HG03469 (cell line): ENCODE measurements around the gene GREB1L.
"Not testable (repeated sequence)": the region's sequence is repeated elsewhere in the genome, so short reads cannot be mapped to it uniquely, and the experiment has no call there.

Experiments
- ATAC-seq: cut with Tn5 transposase; IDR thresholded peaks from one replicate; pipeline ENCODE4 v1.9.1; 2021; ENCODE audit warnings: mild to moderate bottlenecking, moderate library complexity, moderate number of reproducible peaks; ENCODE audit not compliant: unreplicated experiment

Gene GREB1L

DNA sequence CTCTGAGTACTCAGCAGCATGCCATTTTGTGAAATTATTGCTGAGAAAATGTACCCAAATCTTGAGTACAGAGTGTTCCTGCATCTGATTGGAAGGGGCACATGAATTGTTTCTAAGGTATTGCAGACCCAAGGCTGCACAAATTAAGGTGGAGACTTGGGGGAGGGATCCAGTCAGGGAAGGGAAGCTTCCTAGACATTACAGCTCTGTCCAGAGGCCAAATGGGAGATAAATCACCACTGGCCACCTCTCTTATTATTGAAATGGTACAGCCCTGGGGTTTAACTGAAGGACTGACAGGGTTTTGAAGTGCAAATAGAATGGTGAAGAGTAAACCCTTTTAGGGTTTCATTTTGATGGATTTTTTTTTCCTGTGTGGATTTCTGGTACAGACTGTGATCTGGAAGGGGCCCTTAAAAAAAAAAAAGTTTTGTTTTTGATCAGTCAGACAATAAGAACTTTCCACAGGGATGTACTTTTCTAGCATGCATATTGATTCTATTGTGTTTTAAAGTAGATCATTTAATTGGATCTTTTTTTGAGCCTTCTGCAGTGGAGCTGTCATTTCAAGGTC is 119.4 kb downstream of the GREB1L start:
- ATAC-seq = no peak

DNA sequence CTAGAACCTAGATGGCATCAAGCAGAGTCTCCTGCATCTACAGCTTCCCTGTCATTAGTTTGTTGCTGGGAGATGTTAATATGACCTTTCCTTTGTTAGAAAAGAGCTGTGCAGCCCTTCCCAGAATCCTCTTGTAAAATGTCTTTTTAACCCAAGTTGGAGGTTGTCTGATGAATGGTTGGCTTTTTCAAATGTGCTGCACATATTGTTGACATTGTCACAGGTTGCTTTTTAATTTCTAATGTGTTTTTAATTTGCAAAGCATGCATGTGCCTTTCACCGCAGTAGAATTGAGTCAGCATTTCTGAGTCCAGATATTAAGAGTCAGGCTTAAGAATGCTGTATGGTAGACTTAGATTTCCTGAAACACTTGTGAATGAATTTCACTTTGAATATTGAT is 120.8 kb downstream of the GREB1L start:
- ATAC-seq = no peak

DNA sequence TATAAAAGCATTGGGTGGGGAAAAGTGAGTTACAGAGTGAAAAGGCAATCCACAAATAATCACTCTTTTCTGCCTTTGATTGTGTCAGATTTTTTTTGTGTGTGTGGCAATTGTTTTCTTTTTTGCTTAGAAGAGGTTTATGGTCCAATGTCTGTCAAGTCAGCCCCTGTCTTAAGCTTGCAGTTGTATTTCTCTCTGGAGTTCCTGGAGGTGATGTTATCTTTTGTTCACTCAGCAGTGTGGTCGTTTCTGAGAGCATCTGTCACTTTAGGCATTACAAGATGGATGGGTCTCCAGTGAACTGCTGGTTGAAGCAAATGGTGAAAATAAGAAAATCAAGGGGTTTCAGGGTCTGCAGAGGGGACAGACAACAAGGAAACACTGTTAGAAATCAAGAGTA is 121.3 kb downstream of the GREB1L start:
- ATAC-seq = no peak

- no peak for ATAC-seq
Observed at GRCh38 chr18:21364471-21364870, 122.4 kb downstream of the GREB1L start.

- ATAC-seq = no peak
Observed at GRCh38 chr18:21366896-21367295, 124.9 kb downstream of the GREB1L start.

DNA sequence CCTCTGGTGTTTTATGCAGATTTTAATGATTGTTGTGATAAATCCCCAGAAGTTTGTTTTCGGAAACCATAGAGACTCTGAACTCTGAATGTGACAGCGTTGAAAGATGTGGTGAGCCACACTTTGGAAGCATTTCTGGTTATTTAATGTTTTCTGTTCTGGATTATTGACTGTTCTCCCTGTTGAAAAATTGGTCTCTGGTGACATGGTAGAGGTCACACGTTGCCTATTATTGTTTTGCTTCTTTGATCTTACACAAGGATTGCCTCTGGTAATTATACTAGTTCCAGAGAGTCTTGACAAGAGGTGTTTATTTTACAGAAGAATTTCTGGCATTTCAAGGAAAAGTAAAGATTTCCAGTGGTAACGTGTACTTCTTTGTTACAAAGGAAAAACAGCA is 127.1 kb downstream of the GREB1L start:
- ATAC-seq = no peak

GRCh38 chr18:21369597-21369996 is 127.6 kb downstream of the GREB1L start:
- ATAC-seq = not testable (repeated sequence)

DNA sequence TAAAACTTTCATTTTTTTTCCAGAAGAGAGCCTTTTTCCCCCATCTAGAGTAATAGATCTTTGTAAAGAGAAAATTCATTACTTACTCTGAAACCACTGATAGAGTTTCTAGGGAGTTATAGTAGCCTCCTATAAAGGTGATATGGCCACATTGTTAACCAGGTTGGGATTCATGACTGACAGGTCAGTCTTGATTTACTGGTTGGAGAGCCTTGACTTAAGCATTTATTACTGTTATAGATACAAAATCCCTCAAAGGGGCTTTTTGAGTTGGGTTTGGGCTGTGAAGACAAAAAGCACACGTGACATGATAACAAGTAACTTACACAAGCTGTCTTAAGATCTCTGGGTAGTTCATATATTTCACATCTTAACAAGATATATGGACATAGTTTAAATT is 141.0 kb downstream of the GREB1L start:
- ATAC-seq = no peak

DNA sequence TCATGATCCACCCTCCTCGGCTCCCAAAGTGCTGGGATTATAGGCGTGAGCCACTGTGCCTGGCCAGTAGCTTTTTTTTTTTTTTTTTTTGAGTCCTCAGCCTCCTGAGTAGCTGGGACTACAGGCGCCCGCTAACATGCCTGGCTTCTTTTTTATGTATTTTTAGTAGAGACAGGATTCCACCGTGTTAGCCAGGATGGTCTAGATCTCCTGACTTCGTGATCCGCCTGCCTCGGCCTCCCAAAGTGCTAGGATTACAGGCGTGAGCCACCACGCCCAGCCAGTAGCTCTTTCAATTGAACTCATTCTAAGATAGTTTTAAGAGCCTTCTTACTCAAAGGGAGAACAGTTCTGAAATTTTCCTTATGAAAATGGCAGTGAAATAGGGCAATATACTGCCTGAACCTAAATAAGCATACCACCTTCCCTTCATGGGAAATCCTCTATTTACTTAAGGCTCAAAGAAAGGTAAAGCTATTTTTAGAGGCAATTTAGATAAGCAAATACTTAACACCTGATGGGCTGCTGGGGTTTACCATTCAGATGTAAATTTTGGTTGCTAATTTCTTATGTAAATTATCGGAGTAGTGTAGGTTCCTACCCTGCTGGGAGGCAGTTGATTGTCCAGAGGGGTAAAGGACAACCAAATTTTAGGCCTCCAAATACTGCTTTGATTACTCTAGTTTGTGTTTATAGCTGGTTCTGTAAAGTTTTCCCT is 144.7 kb downstream of the GREB1L start:
- no peak for ATAC-seq

GRCh38 chr18:21387886-21388285 is 145.9 kb downstream of the GREB1L start:
- no peak for ATAC-seq

GRCh38 chr18:21389283-21389682 is 147.3 kb downstream of the GREB1L start:
- no peak for ATAC-seq

DNA sequence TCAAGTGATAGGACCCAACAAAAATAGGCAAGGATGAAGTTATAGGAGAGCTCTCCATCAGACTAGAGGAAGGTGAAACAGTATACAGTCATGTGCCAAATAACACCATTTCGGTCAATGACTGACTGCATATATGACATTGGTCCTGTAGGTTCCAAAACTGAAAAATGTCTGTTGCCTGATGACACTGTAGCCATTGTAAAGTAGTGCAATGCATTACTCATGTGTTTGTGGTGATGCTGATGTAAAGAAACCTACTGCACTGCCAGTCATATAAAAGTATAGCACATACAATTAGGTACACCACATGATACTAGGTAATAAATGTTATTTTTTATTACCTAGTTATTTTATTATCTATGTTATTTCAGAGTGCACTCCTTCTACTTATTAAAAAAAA is 147.9 kb downstream of the GREB1L start:
- no peak for ATAC-seq

GRCh38 chr18:21391074-21391673 is 149.1 kb downstream of the GREB1L start:
- peak; percentile 57 for ATAC-seq

GRCh38 chr18:21393986-21394385 is 152.0 kb downstream of the GREB1L start:
- ATAC-seq = no peak

DNA sequence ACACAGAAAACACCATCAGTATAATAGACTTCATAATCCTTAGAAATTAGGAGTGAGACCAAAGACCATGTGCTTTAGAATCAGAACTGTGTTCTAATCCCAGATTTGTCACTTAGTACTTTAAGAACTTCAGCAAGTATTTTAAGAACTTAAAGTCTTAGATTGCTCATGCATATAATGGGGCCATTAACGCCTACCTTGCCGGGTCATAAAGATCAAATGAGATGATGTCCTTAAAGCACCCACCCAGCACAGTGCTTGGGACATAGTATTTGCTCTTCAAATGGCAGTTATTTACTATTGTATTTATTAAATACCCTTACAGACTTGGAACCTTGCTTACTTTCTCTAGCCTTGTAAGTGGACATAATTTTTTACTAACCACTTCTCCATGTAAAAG is 156.1 kb downstream of the GREB1L start:
- ATAC-seq = no peak

DNA sequence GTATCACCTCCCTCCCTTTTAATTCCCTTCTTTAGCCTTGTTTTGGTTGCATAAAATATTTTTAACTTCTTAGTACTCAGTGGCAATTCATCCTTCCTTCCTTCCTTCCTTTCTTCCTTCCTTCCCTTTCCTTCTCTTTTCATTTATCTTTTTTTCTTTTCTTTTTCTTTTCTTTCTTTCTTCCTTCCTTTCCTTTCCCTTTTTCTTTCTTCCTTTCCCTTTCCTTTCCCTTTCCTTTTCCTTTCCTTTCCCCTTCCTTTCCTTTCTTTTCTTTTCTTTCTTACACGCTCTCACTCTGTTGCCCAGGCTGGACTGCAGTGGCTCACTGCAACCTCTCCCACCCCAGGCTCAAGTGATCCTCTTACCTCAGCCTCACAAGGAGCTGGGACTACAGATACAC is 160.2 kb downstream of the GREB1L start:
- ATAC-seq = no peak

GRCh38 chr18:21404426-21404825 is 162.4 kb downstream of the GREB1L start:
- ATAC-seq = no peak

GRCh38 chr18:21406116-21406515 is 164.1 kb downstream of the GREB1L start:
- no peak for ATAC-seq

- no peak for ATAC-seq
Observed at GRCh38 chr18:21408681-21409080, 166.6 kb downstream of the GREB1L start.

GRCh38 chr18:21433436-21433835 is 191.4 kb downstream of the GREB1L start:
- ATAC-seq = no peak

- no peak for ATAC-seq
Observed at GRCh38 chr18:21439431-21439846, 197.4 kb downstream of the GREB1L start.

DNA sequence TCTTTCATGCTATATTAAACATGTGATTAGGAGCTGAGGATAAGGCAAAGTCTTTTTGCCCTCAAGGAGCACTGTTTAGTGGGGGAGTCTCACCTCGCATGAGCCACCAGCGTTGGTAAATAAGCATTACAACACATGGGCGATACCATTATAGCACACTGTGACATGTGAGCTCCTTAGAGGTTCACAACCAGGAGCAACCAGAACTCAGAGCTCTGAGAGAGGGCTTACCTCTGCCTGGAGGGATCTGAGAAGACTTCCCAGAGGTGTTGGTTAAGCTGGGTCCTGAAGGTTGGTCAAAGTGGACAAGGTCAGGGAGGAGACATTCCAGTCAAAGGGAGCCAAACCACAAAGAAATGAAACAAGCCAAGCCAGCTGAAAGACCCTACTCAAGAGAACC is 199.6 kb downstream of the GREB1L start:
- ATAC-seq = no peak
